Measurements from ENCODE around the gene JPH3. TPM values are rescaled to one million over a fixed set of nuclear protein-coding genes. Genes with fewer than 3 reads are reported as not detected.

The JPH3 gene
- total RNA-seq, 2 experiments from 2014 or later, result 0.07 to 0.12 TPM

GRCh38 chr16:87608400-87608985 lies 6.2 kb downstream of the JPH3 start:
- Mint-ChIP-seq H3K27ac (no peak overlapping the region), H3K9me3 (no peaks in the 10 kb centered on the region), H3K27me3 (peaks cover 41% of the 10 kb centered on the region), H3K4me3 (no peak overlapping the region), H3K4me1 (ENCODE audit: low read depth) (peaks cover 4% of the 10 kb centered on the region), H3K36me3 (no peaks in the 10 kb centered on the region)
- intact Hi-C loops (cut with micrococcal nuclease), result no loop called here
- ChIA-PET POLR2A (no interaction called here), CTCF (no interaction called here)
- DNase-seq, result peak; percentile 55

GRCh38 chr16:87610026-87610425 lies 7.7 kb downstream of the JPH3 start:
- ChIA-PET POLR2A (no interaction called here), CTCF (no interaction called here)
- H3K9me3 Mint-ChIP-seq, result no peaks in the 10 kb centered on the region
- no peak overlapping the region for H3K4me3 Mint-ChIP-seq
- DNase-seq, result no peak
- intact Hi-C loops (cut with micrococcal nuclease), result no loop called here
- peaks cover 29% of the 10 kb centered on the region for H3K27me3 Mint-ChIP-seq
- H3K36me3 Mint-ChIP-seq, result no peaks in the 10 kb centered on the region
- H3K4me1 Mint-ChIP-seq (ENCODE audit: low read depth), result no peaks in the 10 kb centered on the region
- H3K27ac Mint-ChIP-seq, result no peak overlapping the region

GRCh38 chr16:87611456-87611855 lies 9.1 kb downstream of the JPH3 start:
- no peak overlapping the region for H3K27ac Mint-ChIP-seq
- H3K4me3 Mint-ChIP-seq, result no peak overlapping the region
- intact Hi-C loops (cut with micrococcal nuclease), result no loop called here
- H3K4me1 Mint-ChIP-seq (ENCODE audit: low read depth), result no peaks in the 10 kb centered on the region
- H3K36me3 Mint-ChIP-seq, result no peaks in the 10 kb centered on the region
- CTCF ChIA-PET, result no interaction called here
- peaks cover 19% of the 10 kb centered on the region for H3K27me3 Mint-ChIP-seq
- DNase-seq, result no peak
- no peaks in the 10 kb centered on the region for H3K9me3 Mint-ChIP-seq
- POLR2A ChIA-PET, result no interaction called here

DNA sequence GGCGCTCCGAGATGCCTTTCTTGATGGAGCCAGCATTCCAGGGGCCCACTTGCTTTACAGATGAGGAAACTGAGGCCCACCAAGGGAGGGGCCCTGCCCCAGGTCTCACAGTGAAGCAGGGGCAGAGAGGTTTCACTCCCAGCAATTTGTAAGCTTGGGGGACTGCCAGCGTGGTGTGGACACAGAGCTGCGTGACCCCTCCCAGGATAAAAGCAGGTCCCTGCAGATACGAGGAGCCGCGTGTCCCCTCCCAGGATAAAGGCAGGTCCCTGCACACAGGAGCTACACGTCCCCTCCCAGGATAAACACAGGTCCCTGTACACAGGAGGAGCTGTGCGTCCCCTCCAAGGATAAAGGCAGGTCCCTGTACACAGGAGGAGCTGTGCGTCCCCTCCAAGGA lies 11.7 kb downstream of the JPH3 start:
- H3K9me3 Mint-ChIP-seq, result no peaks in the 10 kb centered on the region
- DNase-seq, result no peak
- H3K27ac Mint-ChIP-seq, result no peak overlapping the region
- CTCF ChIA-PET, result no interaction called here
- H3K27me3 Mint-ChIP-seq, result peaks cover 2% of the 10 kb centered on the region
- no peaks in the 10 kb centered on the region for H3K4me1 Mint-ChIP-seq (ENCODE audit: low read depth)
- intact Hi-C loops (cut with micrococcal nuclease), result no loop called here
- POLR2A ChIA-PET, result no interaction called here
- no peak overlapping the region for H3K4me3 Mint-ChIP-seq
- H3K36me3 Mint-ChIP-seq, result no peaks in the 10 kb centered on the region

DNA sequence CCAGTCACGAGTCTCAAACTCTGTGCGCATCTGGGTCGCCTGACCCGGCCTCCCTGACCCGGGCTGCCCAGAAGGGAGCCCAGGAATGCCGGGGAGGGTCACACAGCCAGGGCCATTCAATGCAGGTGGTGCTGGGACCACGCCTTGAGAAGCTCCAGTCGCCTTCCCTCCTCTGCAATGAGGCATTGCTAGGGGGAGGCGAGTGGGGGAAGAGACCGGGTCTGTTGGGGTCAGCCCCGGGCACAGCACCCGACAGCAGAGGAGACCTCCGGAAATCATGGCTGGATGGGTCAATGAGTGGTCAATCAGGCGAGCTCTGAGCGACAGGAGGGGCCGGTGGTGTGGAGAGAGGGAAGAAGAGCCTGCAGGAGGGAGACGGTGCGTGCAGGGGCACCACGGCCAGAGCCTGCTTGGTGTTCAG lies 13.3 kb downstream of the JPH3 start:
- ChIA-PET POLR2A (no interaction called here), CTCF (no interaction called here)
- DNase-seq, result no peak
- intact Hi-C loops (cut with micrococcal nuclease), result no loop called here
- no peaks in the 10 kb centered on the region for H3K36me3 Mint-ChIP-seq
- no peak overlapping the region for H3K27ac Mint-ChIP-seq
- H3K4me1 Mint-ChIP-seq (ENCODE audit: low read depth), result no peaks in the 10 kb centered on the region
- no peaks in the 10 kb centered on the region for H3K9me3 Mint-ChIP-seq
- H3K27me3 Mint-ChIP-seq, result peaks cover 5% of the 10 kb centered on the region
- no peak overlapping the region for H3K4me3 Mint-ChIP-seq

- Mint-ChIP-seq H3K4me1 (ENCODE audit: low read depth) (no peaks in the 10 kb centered on the region), H3K36me3 (no peaks in the 10 kb centered on the region), H3K9me3 (no peaks in the 10 kb centered on the region), H3K4me3 (no peak overlapping the region), H3K27ac (no peak overlapping the region), H3K27me3 (peaks cover 5% of the 10 kb centered on the region)
- DNase-seq, result no peak
- ChIA-PET POLR2A (no interaction called here), CTCF (no interaction called here)
- intact Hi-C loops (cut with micrococcal nuclease), result no loop called here
Measured at GRCh38 chr16:87616556-87616955, 14.2 kb downstream of the JPH3 start.

DNA sequence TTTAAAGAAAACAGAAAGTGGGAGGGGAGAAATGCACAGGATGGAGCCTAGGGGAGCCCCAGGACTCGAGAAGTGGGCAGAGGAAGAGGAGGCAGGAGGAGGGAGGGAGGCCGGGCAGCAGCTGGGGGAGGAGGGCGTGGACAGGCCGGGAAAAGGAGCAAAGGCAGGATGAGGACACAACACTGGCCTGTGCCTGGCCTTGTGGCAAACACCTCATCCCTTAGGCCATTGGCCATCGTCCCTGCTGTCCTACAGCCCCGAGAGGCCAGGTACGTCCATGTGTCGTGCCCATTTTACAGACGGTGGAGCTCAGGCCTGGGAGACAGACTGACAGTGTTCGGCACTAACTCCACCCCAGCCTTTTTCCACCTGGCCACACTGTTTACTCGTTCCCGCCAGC lies 15.9 kb downstream of the JPH3 start:
- H3K9me3 Mint-ChIP-seq, result no peaks in the 10 kb centered on the region
- H3K4me1 Mint-ChIP-seq (ENCODE audit: low read depth), result no peaks in the 10 kb centered on the region
- no peak overlapping the region for H3K27ac Mint-ChIP-seq
- ChIA-PET CTCF (no interaction called here), POLR2A (no interaction called here)
- H3K4me3 Mint-ChIP-seq, result no peak overlapping the region
- no peak for DNase-seq
- H3K27me3 Mint-ChIP-seq, result peaks cover 5% of the 10 kb centered on the region
- intact Hi-C loops (cut with micrococcal nuclease), result no loop called here
- H3K36me3 Mint-ChIP-seq, result no peaks in the 10 kb centered on the region

DNA sequence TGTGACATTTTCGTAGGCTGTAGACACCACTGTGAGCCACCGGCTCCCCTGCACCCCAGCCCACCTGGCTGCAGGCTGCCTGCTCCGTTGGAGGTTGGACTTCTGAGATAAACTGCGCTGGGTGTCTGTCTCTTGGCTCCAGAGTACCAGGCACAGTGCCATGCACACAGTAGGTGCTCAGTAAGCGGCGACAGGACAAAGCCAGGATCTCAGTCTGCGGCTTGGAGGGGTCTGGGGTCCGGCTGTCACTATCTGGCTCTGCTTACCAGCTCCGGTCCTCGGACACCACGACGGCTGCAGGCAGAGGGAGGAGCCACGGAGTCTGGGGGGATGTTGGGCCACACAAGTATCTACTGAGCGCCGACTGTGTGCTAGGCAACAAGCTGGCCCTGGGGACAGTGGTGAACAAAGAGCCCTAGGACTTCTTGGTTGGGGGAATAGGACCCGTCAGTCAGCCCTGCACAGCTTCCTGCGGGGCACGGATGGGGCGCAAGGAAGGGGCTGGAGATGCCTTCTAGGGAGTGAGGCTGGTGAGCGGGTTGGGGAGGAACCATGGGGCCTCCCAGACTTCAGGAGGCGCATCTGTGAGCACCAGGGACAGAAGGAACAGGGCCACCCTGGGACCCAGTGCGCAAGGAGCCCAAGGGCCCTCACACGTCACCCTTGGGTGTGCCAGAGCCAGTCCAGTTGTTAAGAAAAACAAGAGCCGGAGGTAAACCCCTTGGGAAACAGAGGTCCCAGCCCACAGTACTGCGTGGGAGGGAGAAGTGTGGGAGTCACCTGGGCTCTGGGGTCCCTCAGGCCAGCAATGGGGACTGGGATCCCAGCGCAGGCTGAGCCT lies 17.3 kb downstream of the JPH3 start:
- no peak for DNase-seq
- Mint-ChIP-seq H3K36me3 (no peaks in the 10 kb centered on the region), H3K27ac (no peak overlapping the region), H3K9me3 (no peaks in the 10 kb centered on the region), H3K4me1 (ENCODE audit: low read depth) (no peaks in the 10 kb centered on the region), H3K4me3 (no peak overlapping the region), H3K27me3 (peaks cover 5% of the 10 kb centered on the region)
- CTCF ChIA-PET, result no interaction called here
- intact Hi-C loops (cut with micrococcal nuclease), result no loop called here
- POLR2A ChIA-PET, result interaction anchor here (0.7 kb wide), 1 partner anchor 113 kb away, joined by 4 read pairs; no protein-coding TSS in a partner anchor

GRCh38 chr16:87620201-87620495 lies 17.8 kb downstream of the JPH3 start:
- CTCF ChIA-PET, result no interaction called here
- Mint-ChIP-seq H3K9me3 (no peaks in the 10 kb centered on the region), H3K4me1 (ENCODE audit: low read depth) (no peaks in the 10 kb centered on the region), H3K4me3 (no peak overlapping the region), H3K27ac (no peak overlapping the region), H3K36me3 (no peaks in the 10 kb centered on the region), H3K27me3 (peaks cover 5% of the 10 kb centered on the region)
- no peak for DNase-seq
- POLR2A ChIA-PET, result no interaction called here
- intact Hi-C loops (cut with micrococcal nuclease), result no loop called here

- Mint-ChIP-seq H3K27ac (no peak overlapping the region), H3K4me3 (no peak overlapping the region), H3K9me3 (no peaks in the 10 kb centered on the region), H3K27me3 (peaks cover 3% of the 10 kb centered on the region), H3K4me1 (ENCODE audit: low read depth) (no peaks in the 10 kb centered on the region), H3K36me3 (no peaks in the 10 kb centered on the region)
- ChIA-PET POLR2A (no interaction called here), CTCF (interaction anchor here (2.2 kb wide), 1 partner anchor 15 kb away, joined by 8 read pairs; no protein-coding TSS in a partner anchor)
- DNase-seq, result no peak
- intact Hi-C loops (cut with micrococcal nuclease), result no loop called here
Measured at GRCh38 chr16:87621550-87621829, 19.2 kb downstream of the JPH3 start.

DNA sequence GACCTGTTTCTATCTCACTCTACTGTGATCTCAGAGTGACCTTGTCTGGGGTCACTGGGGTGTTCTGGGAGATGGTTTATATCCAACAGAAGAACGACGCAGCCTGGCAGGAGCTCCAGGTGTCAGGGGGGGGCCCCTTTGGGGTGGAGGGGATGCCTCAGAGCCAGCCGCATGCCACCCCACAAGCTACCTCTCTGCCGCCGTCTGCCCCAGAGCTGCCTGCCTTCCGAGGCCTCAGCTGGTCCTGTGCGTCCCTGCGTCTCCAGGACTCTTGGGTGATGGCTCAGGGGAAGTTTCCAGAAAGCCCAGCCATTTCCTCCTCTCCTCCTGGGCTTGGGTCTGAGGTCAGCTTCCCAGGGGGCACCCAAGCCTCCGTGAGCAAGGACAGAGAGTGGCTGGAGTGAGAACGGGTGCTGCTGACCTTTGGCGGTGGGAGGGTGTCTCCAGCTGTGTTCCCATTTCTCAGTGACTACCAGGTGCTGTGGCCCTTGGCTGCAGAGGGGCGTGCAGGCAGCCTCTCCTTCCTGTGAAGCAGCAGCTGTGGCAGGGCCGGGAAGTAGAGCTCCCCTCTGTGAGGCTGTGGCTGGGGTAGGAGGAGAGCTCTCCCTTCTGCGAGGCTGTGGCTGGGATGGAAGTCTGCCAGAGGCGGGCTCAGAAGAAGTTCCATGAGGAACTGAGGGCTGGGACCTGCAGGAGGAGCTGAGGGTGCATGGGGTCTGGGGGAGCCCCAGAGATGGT lies 19.8 kb downstream of the JPH3 start:
- POLR2A ChIA-PET, result no interaction called here
- Mint-ChIP-seq H3K36me3 (no peaks in the 10 kb centered on the region), H3K27me3 (peaks cover 3% of the 10 kb centered on the region), H3K4me3 (no peak overlapping the region), H3K4me1 (ENCODE audit: low read depth) (no peaks in the 10 kb centered on the region), H3K9me3 (no peaks in the 10 kb centered on the region), H3K27ac (no peak overlapping the region)
- CTCF ChIA-PET, result interaction anchor here (2.2 kb wide), 1 partner anchor 14 kb away, joined by 8 read pairs; no protein-coding TSS in a partner anchor
- intact Hi-C loops (cut with micrococcal nuclease), result no loop called here
- DNase-seq, result no peak

- H3K27me3 Mint-ChIP-seq, result peaks cover 3% of the 10 kb centered on the region
- no peak overlapping the region for H3K4me3 Mint-ChIP-seq
- POLR2A ChIA-PET, result no interaction called here
- H3K9me3 Mint-ChIP-seq, result no peaks in the 10 kb centered on the region
- H3K36me3 Mint-ChIP-seq, result no peaks in the 10 kb centered on the region
- H3K4me1 Mint-ChIP-seq (ENCODE audit: low read depth), result no peaks in the 10 kb centered on the region
- no peak overlapping the region for H3K27ac Mint-ChIP-seq
- CTCF ChIA-PET, result interaction anchor here (2.2 kb wide), 1 partner anchor 14 kb away, joined by 8 read pairs; no protein-coding TSS in a partner anchor
- no peak for DNase-seq
- intact Hi-C loops (cut with micrococcal nuclease), result no loop called here
Measured at GRCh38 chr16:87622756-87623319, 20.5 kb downstream of the JPH3 start.
